HEK293T (cell line): ENCODE data around the gene RANBP3.

Source experiments
- CTCF ChIA-PET: fragments of 350-600 bp; formaldehyde crosslinking; extraction: SDS; loops from one replicate; lab custom pipeline; 2021; ENCODE audit warnings: antibody characterized with exemption, inconsistent platforms; lab: Yijun Ruan, JAX
- POLR2A ChIA-PET: fragments of 350-600 bp; formaldehyde crosslinking; extraction: SDS; loops from one replicate; lab custom pipeline; 2020; ENCODE audit warnings: antibody characterized with exemption, inconsistent platforms; lab: Yijun Ruan, JAX
- DNase-seq: peaks from one replicate; pipeline ENCODE4 v3.0.0; 2012; ENCODE audit warnings: mixed read lengths; ENCODE audit errors: extremely low spot score
- ARNT ChIP-seq: fragments of 450-650 bp; IDR thresholded peaks from 2 replicates; pipeline ENCODE4 v1.6.1; 2017; ENCODE audit warnings: mild to moderate bottlenecking
- BHLHE40 ChIP-seq: fragments of 450-650 bp; IDR thresholded peaks from 2 replicates; pipeline ENCODE4 v1.6.1; 2016; ENCODE audit warnings: mild to moderate bottlenecking, moderate library complexity, borderline replicate concordance
- CTBP1 ChIP-seq: fragments of 450-650 bp; IDR thresholded peaks from 2 replicates; pipeline ENCODE4 v1.6.1; 2016; ENCODE audit warnings: borderline replicate concordance
- ELF4 ChIP-seq: fragments of 450-650 bp; IDR thresholded peaks from 2 replicates; pipeline ENCODE4 v1.6.1; 2017; ENCODE audit warnings: antibody characterized with exemption
- FOXA1 ChIP-seq: fragments of 450-650 bp; IDR thresholded peaks from 2 replicates; pipeline ENCODE4 v1.6.1; 2016; ENCODE audit warnings: mild to moderate bottlenecking
- FOXK2 ChIP-seq: fragments of 450-650 bp; IDR thresholded peaks from 2 replicates; pipeline ENCODE4 v1.6.1; 2016; ENCODE audit warnings: mild to moderate bottlenecking
- FOXM1 ChIP-seq: fragments of 450-650 bp; IDR thresholded peaks from 2 replicates; pipeline ENCODE4 v1.6.1; 2017; ENCODE audit warnings: mild to moderate bottlenecking, borderline replicate concordance
- HDGF ChIP-seq: fragments of 450-650 bp; IDR thresholded peaks from 2 replicates; pipeline ENCODE4 v1.6.1; 2017; ENCODE audit warnings: antibody characterized with exemption, borderline replicate concordance
- L3MBTL2 ChIP-seq: fragments of 450-650 bp; conservative IDR thresholded peaks from 2 replicates; pipeline ENCODE4 v1.6.1; 2016; ENCODE audit warnings: mild to moderate bottlenecking
- LEF1 ChIP-seq: fragments of 450-650 bp; IDR thresholded peaks from 2 replicates; pipeline ENCODE4 v1.6.1; 2017; ENCODE audit warnings: mild to moderate bottlenecking, borderline replicate concordance
- NFRKB ChIP-seq: fragments of 450-650 bp; IDR thresholded peaks from 2 replicates; pipeline ENCODE4 v1.6.1; 2016; ENCODE audit warnings: mild to moderate bottlenecking, moderate library complexity
- SP1 ChIP-seq: fragments of 450-650 bp; IDR thresholded peaks from 2 replicates; pipeline ENCODE4 v1.6.1; 2017
- SUZ12 ChIP-seq: fragments of 450-650 bp; IDR thresholded peaks from 2 replicates; pipeline ENCODE4 v1.6.1; 2016; ENCODE audit warnings: mild to moderate bottlenecking
- TARDBP ChIP-seq: fragments of 450-650 bp; IDR thresholded peaks from 2 replicates; pipeline ENCODE4 v1.6.1; 2016
- ZNF384 ChIP-seq: fragments of 450-650 bp; IDR thresholded peaks from 2 replicates; pipeline ENCODE4 v1.6.1; 2016
- TF ChIP-seq, protein P1 (sequence below): fragments of 450-650 bp; IDR thresholded peaks from 2 replicates; pipeline ENCODE4 v1.6.1; 2016

Gene RANBP3

DNA sequence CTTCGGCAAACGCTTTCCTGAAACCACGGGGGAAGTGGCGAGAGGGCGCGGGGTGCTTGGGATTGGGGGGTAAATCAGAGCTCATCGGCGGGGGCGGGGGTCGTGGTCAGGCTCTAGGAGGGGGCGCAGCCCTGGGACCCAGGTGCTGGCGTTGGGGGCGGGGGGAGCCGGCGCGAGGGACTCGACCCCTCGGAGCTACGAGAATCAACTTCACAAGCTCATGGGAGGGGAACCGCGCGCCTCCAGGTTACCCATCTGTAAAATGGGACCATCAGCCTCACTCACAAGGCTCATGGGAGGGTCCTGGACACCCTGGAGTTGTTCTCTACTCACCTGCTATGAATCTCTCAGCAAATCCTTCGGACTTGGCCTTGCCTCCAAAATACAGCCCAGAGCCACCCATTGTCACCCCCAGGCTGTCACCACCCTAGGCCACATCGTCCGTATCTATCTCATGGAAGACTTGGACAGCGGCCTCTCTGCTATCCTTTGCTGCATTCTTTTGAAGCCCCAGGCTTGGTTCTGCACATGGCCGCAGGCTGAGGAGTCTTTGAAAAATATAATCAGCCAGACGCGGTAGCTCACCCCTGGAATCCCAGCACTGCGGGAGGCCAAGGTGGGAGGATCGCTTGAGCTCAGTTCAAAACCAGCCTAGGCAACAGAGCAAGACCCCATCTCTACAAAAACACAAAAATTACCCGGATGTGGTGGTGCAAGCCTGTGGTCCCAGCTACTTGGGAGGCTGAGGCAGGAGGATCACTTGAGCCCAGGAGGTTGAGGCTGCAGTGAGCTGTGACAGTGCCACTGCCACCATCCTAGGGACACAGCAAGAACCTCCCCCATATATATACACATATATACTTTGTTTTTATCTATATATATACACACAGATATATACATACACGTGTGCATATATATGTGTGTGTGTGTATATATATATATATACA, 939 bp upstream of the RANBP3 start:
- DNase-seq: no peak
- TF ChIP-seq SUZ12: no peak
- no peak for TF ChIP-seq ELF4
- TF ChIP-seq CTBP1: no peak
- TF ChIP-seq FOXA1: no peak
- no peak for TF ChIP-seq HDGF
- no peak for TF ChIP-seq TARDBP
- TF ChIP-seq ARNT: no peak
- no peak for TF ChIP-seq FOXK2
- TF ChIP-seq NFRKB: no peak
- ChIA-PET CTCF (interaction anchor here (1.2 to 2.9 kb wide), 4 partner anchors 9 to 175 kb away, joined by 3 to 22 read pairs (median 8); no protein-coding TSS in a partner anchor), POLR2A (interaction anchor here (0.6 to 4.1 kb wide), 10 partner anchors 9 to 175 kb away, joined by 3 to 33 read pairs (median 4); partner anchors contain the start of genes NDUFA11 and NRTN)

DNA sequence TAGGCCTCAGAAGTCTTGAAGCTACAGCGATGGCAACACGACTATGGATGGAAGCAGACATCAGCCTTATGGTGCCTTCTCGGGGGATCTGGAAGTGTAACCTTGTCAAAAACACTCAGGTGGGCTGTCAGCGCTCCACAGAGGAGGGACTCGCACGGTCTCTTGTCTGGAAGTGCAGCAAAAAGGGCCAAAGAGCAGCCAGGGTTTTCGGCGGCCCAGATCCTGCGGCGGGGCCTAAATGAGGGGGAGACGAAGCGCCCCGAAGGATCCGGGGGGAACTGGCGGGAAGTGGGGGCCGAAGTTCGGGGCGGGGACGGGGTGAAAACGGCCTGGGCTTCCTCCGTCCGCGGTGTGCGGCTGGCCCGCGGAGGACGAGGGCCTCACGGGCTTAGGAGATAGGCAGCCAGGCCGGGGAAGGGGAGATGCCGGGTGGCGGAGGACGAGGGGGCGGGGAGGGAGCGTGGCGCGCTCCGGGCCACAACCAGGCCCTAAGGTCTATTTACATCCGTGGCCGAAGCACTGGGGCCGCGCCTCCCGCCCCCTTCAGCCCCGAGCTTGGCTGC, 637 bp downstream of the RANBP3 start:
- TF ChIP-seq BHLHE40: no peak
- no peak for TF ChIP-seq FOXA1
- no peak for TF ChIP-seq FOXK2
- TF ChIP-seq SUZ12: no peak
- no peak for TF ChIP-seq LEF1
- TF ChIP-seq, protein P1, sequence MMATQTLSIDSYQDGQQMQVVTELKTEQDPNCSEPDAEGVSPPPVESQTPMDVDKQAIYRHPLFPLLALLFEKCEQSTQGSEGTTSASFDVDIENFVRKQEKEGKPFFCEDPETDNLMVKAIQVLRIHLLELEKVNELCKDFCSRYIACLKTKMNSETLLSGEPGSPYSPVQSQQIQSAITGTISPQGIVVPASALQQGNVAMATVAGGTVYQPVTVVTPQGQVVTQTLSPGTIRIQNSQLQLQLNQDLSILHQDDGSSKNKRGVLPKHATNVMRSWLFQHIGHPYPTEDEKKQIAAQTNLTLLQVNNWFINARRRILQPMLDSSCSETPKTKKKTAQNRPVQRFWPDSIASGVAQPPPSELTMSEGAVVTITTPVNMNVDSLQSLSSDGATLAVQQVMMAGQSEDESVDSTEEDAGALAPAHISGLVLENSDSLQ: no peak
- TF ChIP-seq ARNT: no peak
- TF ChIP-seq ZNF384: no peak
- TF ChIP-seq CTBP1: no peak
- TF ChIP-seq TARDBP: no peak
- TF ChIP-seq FOXM1: no peak
- TF ChIP-seq HDGF: no peak
- no peak for TF ChIP-seq L3MBTL2
- TF ChIP-seq NFRKB: no peak
- TF ChIP-seq SP1: no peak
- TF ChIP-seq ELF4: no peak
- POLR2A ChIA-PET: interaction anchor here (0.6 to 4.1 kb wide), 7 partner anchors 7 to 173 kb away, joined by 3 to 33 read pairs (median 3); partner anchors contain the start of gene NRTN
- CTCF ChIA-PET: interaction anchor here (2.9 kb wide), 1 partner anchor 9 kb away, joined by 22 read pairs; no protein-coding TSS in a partner anchor
- DNase-seq: no peak

DNA sequence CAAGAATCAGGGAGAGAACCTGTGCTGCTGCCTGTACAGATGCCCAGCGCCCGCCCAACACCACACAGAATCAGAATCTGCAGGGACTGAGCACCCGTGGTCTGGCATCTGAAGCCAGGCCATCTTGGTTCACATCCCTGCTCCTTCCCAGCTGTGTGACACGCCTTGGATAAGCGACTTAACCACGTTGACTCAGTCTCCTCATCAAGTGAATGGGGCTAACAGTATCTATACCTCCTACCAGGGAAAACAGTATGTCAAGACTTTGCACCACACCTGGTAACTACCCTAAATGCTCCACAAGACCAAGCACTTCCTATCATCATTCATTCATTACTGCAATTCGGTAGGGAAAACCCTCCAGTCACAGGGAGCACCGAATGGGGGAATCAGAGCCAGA, 1.2 kb downstream of the RANBP3 start:
- TF ChIP-seq SP1: no peak
- no peak for TF ChIP-seq L3MBTL2
- no peak for TF ChIP-seq NFRKB
- no peak for TF ChIP-seq ELF4
- TF ChIP-seq FOXM1: no peak
- no peak for TF ChIP-seq ZNF384
- no peak for TF ChIP-seq FOXK2
- no peak for TF ChIP-seq HDGF
- TF ChIP-seq CTBP1: no peak
- TF ChIP-seq LEF1: no peak
- no peak for TF ChIP-seq SUZ12
- no peak for TF ChIP-seq ARNT
- TF ChIP-seq BHLHE40: no peak
- TF ChIP-seq TARDBP: no peak
- TF ChIP-seq, protein P1: no peak
- no peak for TF ChIP-seq FOXA1
- no peak for DNase-seq
- POLR2A ChIA-PET: interaction anchor here (3.9 to 4.1 kb wide), 2 partner anchors 9 to 12 kb away, joined by 20 to 33 read pairs; no protein-coding TSS in a partner anchor
- CTCF ChIA-PET: interaction anchor here (0.9 kb wide), 1 partner anchor 9 kb away, joined by 3 read pairs; no protein-coding TSS in a partner anchor

DNA sequence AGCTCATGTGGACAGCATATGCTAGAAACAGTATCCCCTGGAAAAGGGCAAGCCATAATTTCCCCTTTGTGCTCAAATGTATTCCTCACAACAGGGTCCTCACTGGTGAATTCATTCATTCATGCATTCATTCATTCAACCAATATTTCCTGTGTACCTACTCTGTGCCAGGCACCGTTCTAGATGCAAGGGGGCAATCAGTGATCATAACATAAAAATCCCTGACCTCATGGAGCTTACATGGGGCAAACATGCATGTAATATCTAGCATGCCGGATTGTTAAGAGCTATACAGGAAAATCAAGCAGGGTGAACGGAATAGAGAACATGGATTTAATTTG, 2.6 kb downstream of the RANBP3 start:
- ChIA-PET CTCF (no interaction called here), POLR2A (no interaction called here)
- TF ChIP-seq ZNF384 (no peak), ELF4 (no peak), BHLHE40 (no peak), SP1 (no peak), LEF1 (no peak), TARDBP (no peak), SUZ12 (no peak), CTBP1 (no peak), ARNT (no peak), FOXK2 (no peak), HDGF (no peak), FOXM1 (no peak), L3MBTL2 (no peak), FOXA1 (no peak)
- DNase-seq: no peak

DNA sequence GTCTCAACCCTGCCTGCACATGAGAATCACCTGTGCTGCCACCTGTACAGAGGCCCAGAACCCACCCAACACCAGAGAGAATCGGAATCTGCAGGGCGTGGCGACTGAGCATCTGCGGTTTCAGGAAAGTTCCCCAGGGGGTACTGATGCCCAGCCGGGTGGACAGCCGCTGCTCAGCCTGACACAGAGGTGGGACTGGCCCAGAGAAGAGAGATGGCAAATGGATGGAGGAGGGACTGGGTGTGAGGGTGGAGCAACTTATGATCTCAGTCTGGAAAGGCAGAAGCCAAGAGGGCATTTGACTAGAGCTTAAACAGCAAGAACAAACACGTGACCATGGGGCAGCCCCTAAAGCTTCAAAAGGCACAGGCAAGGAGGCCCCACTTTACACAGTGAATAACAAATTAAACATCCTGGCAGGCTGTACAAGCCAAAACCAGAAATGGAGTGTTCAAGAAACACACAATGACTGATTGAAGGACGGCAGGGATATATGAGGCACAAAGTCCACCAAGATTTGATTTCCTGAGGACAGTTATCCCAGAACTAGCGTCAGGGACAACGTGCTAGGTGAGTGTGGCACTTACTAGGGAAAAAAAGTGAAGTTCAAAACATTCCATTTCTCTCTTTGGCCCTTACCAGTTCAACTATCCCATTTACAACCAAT, 3.1 kb downstream of the RANBP3 start:
- CTCF ChIA-PET: no interaction called here
- POLR2A ChIA-PET: no interaction called here

More for the DNA sequence above, 3.1 kb downstream of the RANBP3 start:
- TF ChIP-seq SUZ12 (no peak), FOXM1 (no peak), L3MBTL2 (no peak), BHLHE40 (no peak), ARNT (no peak), CTBP1 (no peak), LEF1 (no peak), SP1 (no peak), ELF4 (no peak), FOXA1 (no peak), HDGF (no peak), TARDBP (no peak), ZNF384 (no peak)
- TF ChIP-seq, protein P1: no peak
- DNase-seq: no peak
